ENCODE results near the gene RTP2. TPM values are rescaled to one million over a fixed set of nuclear protein-coding genes. Genes with fewer than 3 reads are reported as not detected.
A peak's percentile ranks its signal among the peaks of the same experiment; 100 is the strongest.

RTP2 gene
- total RNA-seq, 1 experiment from 2014 or later, result not detected

GRCh38 chr3:187669675-187670504 is 32.5 kb downstream of the RTP2 start, which contains the start of gene SST:
SST (minus strand) TSS chr3:187670394; CDS start chr3:187670291, 103 bp downstream.
- Histone ChIP-seq H3K4me1 (ENCODE audit: insufficient read depth, low read length) (no peaks in the 10 kb centered on the region), H3K4me2 (ENCODE audit: low read length) (no peak within 1 kb of the TSS), H3K9me2 (replicated peaks; ENCODE audit: low read length) (no peaks in the 10 kb centered on the region), H3K36me3 (ENCODE audit: low read depth, low read length) (no peaks in the 10 kb centered on the region), H3K27me3 (ENCODE audit: low read length) (peaks cover 75% of the 10 kb centered on the region), H3K4me3 (ENCODE audit: low read length) (no peak within 1 kb of the TSS), H2AFZ (ENCODE audit: low read length) (no peak within 1 kb of the TSS), H3K27ac (ENCODE audit: low read length) (no peak within 1 kb of the TSS), H3K79me2 (ENCODE audit: low read length) (no peaks in the 10 kb centered on the region), H3F3A (ENCODE audit: low read length, unreplicated experiment) (no peaks in the 10 kb centered on the region), H4K20me1 (ENCODE audit: low read length) (no peaks in the 10 kb centered on the region), H3K9me3 (ENCODE audit: low read length) (no peaks in the 10 kb centered on the region), H3K9ac (ENCODE audit: low read length) (no peak within 1 kb of the TSS)
- TF ChIP-seq EZH2phosphoT487 (IDR thresholded peaks at IDR 0.05; ENCODE audit: borderline replicate concordance, low read length) (no peak), EZH2 (IDR thresholded peaks at IDR 0.05; ENCODE audit: low read length, unreplicated experiment) (no peak), CTCF (conservative IDR thresholded peaks at IDR 0.05; ENCODE audit: low read depth, low read length) (no peak)
- CTCF ChIA-PET, result no interaction called here
- DNase-seq, result peak; percentile 51
- peak; percentile 58; the same call in 1 of the 2 replicates for ATAC-seq
- POLR2A ChIA-PET (ENCODE audit: unreplicated experiment), result no interaction called here
- no TSS peak for BruUV-seq (replicated peaks)
- intact Hi-C loops (cut with micrococcal nuclease), result no loop called here

- Histone ChIP-seq H3K79me2 (ENCODE audit: low read length) (no peaks in the 10 kb centered on the region), H3K4me3 (ENCODE audit: low read length) (no peak overlapping the region), H3K4me2 (ENCODE audit: low read length) (no peak overlapping the region), H3K27ac (ENCODE audit: low read length) (no peak overlapping the region), H3K27me3 (ENCODE audit: low read length) (peaks cover 73% of the 10 kb centered on the region), H4K20me1 (ENCODE audit: low read length) (no peaks in the 10 kb centered on the region), H3K9me2 (replicated peaks; ENCODE audit: low read length) (no peaks in the 10 kb centered on the region), H3K36me3 (ENCODE audit: low read depth, low read length) (no peaks in the 10 kb centered on the region), H3K9ac (ENCODE audit: low read length) (no peak overlapping the region), H2AFZ (ENCODE audit: low read length) (no peak overlapping the region), H3K9me3 (ENCODE audit: low read length) (no peaks in the 10 kb centered on the region), H3F3A (ENCODE audit: low read length, unreplicated experiment) (no peaks in the 10 kb centered on the region), H3K4me1 (ENCODE audit: insufficient read depth, low read length) (no peaks in the 10 kb centered on the region)
- TF ChIP-seq EZH2phosphoT487 (IDR thresholded peaks at IDR 0.05; ENCODE audit: borderline replicate concordance, low read length) (no peak), CTCF (conservative IDR thresholded peaks at IDR 0.05; ENCODE audit: low read depth, low read length) (no peak), EZH2 (IDR thresholded peaks at IDR 0.05; ENCODE audit: low read length, unreplicated experiment) (no peak)
- POLR2A ChIA-PET (ENCODE audit: unreplicated experiment), result no interaction called here
- intact Hi-C loops (cut with micrococcal nuclease), result no loop called here
- no peak for DNase-seq
- ATAC-seq, result no peak
- CTCF ChIA-PET, result no interaction called here
- BruUV-seq (replicated peaks), result no TSS peak
Observed at GRCh38 chr3:187667526-187667925, 34.8 kb downstream of the RTP2 start.

GRCh38 chr3:187665764-187666402 is 36.5 kb downstream of the RTP2 start:
- POLR2A ChIA-PET (ENCODE audit: unreplicated experiment), result no interaction called here
- Histone ChIP-seq H3K9me3 (ENCODE audit: low read length) (no peaks in the 10 kb centered on the region), H3K9me2 (replicated peaks; ENCODE audit: low read length) (no peaks in the 10 kb centered on the region), H4K20me1 (ENCODE audit: low read length) (no peaks in the 10 kb centered on the region), H3K79me2 (ENCODE audit: low read length) (no peaks in the 10 kb centered on the region), H3K9ac (ENCODE audit: low read length) (no peak overlapping the region), H3F3A (ENCODE audit: low read length, unreplicated experiment) (no peaks in the 10 kb centered on the region), H2AFZ (ENCODE audit: low read length) (no peak overlapping the region), H3K4me2 (ENCODE audit: low read length) (no peak overlapping the region), H3K27ac (ENCODE audit: low read length) (no peak overlapping the region), H3K4me3 (ENCODE audit: low read length) (no peak overlapping the region), H3K4me1 (ENCODE audit: insufficient read depth, low read length) (no peaks in the 10 kb centered on the region), H3K36me3 (ENCODE audit: low read depth, low read length) (no peaks in the 10 kb centered on the region), H3K27me3 (ENCODE audit: low read length) (peaks cover 59% of the 10 kb centered on the region)
- ATAC-seq, result no peak
- DNase-seq, result no peak
- TF ChIP-seq EZH2phosphoT487 (IDR thresholded peaks at IDR 0.05; ENCODE audit: borderline replicate concordance, low read length) (no peak), CTCF (conservative IDR thresholded peaks at IDR 0.05; ENCODE audit: low read depth, low read length) (no peak), EZH2 (IDR thresholded peaks at IDR 0.05; ENCODE audit: low read length, unreplicated experiment) (no peak)
- intact Hi-C loops (cut with micrococcal nuclease), result no loop called here
- no TSS peak for BruUV-seq (replicated peaks)
- CTCF ChIA-PET, result no interaction called here

Measured in PC-3 (cell line).